Measurements from ENCODE around the gene GSG1.
"Not testable (repeated sequence)": the region's sequence is repeated elsewhere in the genome, so short reads cannot be mapped to it uniquely, and the experiment has no call there.

The GSG1 gene

DNA sequence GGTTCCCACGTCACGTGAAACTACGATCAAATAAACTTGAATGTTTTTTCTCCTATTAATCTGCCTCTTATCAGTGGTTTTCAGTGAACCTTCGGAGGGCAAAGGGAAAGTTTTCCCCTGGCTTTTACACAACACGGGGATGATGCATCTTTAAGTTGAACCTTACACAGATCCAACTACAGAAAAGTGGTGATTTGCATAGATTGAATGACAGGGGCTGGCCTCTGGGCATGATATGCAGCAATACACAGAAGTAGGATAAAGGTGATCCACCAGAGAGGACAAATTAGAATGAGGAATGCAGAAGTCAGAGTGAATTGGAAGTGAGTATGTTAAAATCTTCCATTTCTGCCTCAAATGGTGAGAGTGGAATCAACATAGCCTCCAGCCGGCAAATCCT lies 11.6 kb downstream of the GSG1 start:
- no peak for DNase-seq (ENCODE audit: low spot score)

GRCh38 chr12:13090054-13090453 lies 13.4 kb downstream of the GSG1 start:
- no peak for DNase-seq (ENCODE audit: low spot score)

- DNase-seq (ENCODE audit: low spot score) = no peak
Observed at GRCh38 chr12:13088496-13088895, 15.0 kb downstream of the GSG1 start.

DNA sequence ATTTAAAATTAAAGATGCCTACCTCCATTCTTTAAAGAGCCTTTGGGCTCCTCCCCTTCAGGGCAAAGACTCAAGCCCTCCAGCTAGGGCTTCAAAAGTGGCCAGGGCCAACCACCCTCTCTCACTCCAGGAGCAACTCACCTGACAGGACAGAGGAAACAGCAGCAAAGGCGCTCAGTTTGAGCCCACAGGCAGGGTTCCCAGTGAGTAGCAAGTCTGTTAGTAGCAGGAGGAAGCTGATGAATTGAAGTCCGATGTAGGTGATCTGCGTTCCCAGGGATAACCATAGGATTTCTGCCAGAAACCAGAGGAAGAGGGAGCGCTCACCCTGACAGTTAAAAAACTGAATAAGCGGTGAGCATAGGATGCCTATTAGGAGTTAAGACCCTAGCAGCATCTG lies 15.7 kb downstream of the GSG1 start:
- DNase-seq (ENCODE audit: low spot score) = no peak

DNA sequence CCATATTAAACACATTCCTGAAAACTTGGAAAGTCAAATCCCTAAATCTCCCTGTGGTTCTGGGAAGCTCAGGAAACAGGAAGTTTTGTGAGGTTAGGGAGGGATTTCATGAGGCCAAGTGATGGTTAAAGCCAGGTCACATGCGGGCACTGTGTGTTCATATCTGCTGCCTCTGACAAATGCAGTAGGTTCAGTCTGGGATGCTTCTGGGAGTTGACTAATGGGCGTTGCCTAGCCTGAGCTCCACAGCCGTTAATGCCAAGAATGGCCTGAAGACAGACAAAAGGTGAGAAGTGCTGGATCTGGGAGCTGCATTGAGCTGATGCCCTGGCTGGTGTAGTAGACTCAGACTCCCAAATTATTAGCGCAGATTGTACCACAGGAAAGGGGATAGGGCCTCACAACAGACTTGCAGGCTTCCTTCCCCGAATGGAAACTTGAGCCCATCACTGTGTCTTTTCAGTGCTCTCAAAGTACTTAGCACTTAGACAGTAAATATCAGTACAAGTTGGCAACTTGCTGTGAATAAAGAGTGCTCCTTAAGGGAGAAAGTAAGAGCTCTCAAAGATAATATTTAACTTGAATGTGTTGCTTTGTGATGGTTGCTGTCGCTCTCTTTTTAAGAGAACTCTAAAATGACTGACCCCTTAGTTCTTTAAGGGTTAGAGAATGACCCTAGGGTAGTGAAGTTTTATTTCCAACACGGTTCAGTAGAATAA lies 17.3 kb downstream of the GSG1 start:
- no peak for DNase-seq (ENCODE audit: low spot score)

DNA sequence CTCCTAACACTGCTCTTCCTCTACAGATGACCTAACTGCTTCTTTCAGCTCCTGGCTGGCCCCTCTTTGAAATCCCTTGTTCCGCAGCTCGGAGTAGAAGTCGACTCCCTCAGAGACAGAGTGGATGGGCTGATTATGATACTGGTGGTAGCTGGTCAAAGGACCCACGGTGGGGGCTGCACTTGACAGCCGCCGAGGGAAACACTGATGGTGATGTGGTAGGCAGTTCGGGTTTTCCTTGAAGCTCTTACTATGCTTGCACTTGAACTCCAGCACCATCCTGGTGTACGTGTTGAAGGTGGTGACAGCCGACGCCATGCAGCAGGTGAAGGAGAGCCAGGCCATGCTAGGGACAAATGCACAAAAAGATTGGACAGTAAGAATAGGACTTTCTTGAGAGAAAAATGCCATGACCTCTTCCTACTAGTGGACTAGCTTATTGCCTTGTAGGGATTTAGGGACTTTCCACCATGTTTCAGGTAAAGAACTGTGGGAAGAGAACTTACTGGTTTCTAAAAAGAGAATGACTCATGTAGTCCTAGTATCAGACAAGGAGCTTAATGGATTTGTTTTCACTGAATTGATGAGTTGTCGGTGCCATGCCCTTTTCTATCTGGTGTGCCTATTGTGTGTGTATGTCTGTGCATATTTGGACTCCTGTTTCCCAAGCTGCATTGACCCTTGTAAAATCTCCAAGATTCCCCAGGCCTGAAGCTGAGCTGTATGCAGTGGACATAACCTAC lies 18.4 kb downstream of the GSG1 start:
- DNase-seq (ENCODE audit: low spot score) = no peak

DNA sequence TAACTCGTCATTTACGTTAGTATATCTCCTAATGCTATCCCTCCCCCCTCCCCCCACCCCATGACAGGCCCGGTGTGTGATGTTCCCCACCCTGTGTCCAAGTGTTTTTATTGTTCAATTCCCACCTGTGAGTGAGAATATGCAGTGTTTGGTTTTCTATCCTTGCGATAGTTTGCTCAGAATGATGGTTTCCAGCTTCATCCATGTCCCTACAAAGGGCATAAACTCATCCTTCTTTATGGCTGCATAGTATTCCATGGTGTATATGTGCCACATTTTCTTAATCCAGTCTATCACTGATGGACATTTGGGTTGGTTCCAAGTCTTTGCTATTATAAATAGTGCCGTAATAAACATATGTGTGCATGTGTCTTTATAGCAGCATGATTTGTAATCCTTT lies 19.8 kb downstream of the GSG1 start:
- not testable (repeated sequence) for DNase-seq (ENCODE audit: low spot score)

GRCh38 chr12:13082861-13083260 lies 20.6 kb downstream of the GSG1 start:
- no peak for DNase-seq (ENCODE audit: low spot score)

- DNase-seq (ENCODE audit: low spot score) = no peak
Observed at GRCh38 chr12:13080266-13080665, 23.2 kb downstream of the GSG1 start.

DNA sequence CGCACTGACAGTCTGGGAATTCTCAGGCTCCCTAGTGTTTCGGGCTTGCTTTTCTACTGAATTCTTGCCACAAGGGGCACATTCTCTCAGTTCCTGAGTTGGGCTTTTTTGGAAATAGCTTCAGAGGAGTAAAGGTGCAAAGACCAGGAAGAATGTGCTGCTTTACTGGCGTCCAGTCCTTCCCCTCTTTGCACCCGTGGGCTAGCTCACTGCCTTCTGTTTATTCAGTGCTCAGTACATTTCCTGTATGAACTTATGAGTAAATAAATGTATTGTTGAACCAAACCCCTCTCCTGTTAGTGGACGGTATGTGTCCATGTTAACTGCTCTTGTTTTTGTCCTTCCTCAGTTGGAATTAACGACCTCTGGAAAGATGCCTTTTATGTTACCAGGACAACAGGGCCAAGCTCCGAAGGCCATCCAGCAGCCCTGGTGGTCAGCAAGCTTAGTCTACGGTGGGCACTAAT lies 24.0 kb downstream of the GSG1 start:
- no peak for DNase-seq (ENCODE audit: low spot score)

DNA sequence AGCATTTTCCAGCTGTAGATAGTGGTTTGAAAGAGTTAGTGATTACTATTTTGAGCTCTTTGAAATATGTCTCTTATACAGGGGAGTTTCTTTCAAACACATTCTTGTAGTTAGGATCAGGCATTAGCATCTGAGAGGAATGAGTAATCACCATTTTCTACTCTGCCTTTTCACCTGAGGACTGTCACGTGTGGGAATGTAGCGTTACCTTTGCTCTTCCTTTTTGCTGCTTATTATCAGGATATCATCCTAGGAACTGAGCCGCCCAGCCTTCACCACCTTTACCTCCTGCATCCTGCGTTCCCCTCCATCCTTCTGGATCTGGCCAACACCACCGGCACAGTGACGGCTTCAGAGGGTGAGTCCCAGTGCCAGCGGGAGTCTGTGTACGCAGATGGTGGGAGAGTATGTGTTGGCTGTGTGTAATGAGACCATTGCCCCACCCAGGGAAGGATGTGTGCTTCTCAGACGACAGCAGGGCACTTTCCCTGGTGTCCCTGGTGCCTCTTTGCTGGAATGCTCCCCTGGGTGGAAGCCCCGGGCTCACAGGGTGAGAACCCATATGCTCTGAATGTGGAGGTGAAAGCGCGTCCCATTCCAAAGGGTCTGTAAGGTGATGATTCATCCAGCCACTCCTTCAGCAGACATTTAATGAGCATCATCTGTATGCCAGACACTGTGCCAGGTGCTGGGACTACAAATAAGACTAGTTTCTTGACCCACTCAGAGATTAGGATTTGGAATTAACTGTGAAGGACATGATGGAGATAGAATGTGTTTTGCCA lies 27.5 kb downstream of the GSG1 start:
- DNase-seq (ENCODE audit: low spot score) = no peak

DNA sequence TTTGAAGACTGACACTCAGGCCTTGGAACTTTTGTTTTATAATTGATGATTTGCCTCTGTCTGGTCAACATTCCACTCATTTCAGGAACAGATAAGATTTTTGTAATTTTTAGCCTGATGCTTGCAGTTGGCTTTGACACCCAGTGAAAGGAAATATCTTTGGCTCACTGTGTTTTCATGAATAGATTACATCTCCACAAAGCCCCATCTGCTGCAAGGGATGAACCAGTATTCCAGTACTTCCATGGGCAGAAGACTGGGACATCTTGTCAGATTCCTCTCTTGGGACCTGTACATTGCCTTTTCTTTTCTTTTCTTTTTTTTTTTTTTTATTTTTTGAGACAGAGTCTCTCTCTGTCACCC lies 28.4 kb downstream of the GSG1 start:
- DNase-seq (ENCODE audit: low spot score) = no peak

DNA sequence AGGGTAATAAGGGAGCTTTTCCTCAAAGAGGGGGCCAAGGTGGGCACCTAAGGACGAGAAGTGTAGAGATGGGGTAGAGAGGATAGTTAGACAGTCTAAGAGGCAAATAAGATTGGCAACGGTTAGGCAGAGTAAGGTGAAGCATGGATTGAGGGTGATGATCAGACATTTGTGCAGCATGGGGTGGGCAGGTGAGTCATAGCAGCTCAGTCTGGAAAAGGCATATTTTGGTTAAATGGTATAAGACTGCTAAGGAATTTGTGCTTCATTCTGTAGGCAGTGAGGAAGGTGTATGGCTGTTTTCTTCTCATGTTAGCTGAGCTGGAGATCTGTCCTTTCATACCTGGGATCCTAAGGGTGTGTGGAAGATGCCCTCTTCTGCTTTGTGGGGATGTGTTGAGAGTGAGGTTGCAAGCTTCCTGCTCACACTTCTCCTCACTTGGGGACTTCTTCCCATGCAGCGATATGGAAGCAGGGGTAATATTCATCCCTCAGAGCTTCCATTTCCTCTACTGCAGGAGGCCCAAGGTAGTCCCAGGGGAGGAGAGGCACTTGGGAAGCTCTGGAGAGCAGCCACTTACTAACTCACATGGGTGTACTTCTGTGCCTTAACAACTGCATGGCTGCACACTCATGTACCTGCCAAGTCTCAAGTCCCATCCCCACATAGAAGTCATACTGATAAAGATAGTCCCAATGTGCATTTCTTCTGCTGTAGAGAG lies 28.9 kb downstream of the GSG1 start:
- no peak for DNase-seq (ENCODE audit: low spot score)

DNA sequence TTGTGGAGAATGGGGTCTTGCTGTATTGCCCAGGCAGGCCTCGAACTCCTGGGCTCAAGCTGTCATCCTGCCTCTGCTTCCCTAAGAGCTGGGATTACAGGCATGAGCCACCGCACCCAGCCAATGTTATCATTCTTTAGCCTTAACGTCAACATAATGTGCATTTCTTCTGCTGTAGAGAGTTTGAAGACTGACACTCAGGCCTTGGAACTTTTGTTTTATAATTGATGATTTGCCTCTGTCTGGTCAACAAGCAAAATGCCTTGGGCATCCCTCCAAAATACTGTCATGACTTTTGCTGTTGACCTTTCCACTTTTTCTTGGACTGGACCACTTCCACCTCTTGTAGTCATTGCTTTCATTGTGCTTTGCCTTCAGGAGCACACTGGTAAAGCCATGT lies 30.3 kb downstream of the GSG1 start:
- no peak for DNase-seq (ENCODE audit: low spot score)

DNA sequence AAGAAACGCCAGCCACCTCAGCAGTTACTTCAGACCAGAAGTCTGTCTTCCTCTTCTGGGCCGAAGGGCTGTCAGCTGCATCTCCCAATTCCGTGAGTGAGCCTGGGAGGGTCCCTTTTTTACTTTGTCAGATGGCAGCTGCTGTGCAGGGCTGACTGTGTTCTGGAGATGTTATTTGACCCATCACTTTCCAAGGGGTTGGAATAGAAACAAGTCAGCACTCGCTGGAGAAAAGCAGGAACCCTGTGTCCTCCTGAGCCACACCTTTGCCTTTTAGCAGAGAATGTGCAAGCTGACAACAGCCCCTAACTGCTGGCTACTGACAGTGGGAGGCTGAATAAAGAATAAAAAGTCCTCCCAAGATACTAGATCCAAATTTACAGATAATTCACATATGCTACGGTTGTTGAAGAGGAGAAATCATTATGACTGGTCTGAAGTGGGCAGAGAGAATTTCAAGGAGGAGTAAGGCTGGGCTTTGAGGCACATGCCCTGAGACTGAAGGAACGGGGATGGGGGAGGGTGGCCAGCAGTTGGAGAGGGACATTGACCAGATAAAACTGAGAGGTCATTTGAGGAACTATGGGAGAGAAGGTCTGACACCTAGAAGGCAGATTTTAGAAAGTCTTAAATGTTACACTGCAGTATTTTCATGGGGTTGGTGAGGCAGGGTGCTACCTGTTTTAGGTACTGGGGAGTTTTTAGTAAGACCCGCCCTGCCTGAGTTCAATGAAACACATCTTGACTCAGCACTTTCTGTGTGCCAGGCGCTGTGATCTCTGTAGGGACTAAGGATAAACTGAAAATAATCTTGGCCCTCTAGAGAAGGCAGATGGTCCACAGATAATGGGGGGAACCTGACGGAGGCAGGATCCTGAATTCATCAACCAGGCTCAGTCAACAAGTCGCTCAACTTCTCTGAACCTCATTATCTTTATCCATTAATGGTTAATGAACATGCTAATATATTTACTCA lies 31.9 kb downstream of the GSG1 start:
- no peak for DNase-seq (ENCODE audit: low spot score)

DNA sequence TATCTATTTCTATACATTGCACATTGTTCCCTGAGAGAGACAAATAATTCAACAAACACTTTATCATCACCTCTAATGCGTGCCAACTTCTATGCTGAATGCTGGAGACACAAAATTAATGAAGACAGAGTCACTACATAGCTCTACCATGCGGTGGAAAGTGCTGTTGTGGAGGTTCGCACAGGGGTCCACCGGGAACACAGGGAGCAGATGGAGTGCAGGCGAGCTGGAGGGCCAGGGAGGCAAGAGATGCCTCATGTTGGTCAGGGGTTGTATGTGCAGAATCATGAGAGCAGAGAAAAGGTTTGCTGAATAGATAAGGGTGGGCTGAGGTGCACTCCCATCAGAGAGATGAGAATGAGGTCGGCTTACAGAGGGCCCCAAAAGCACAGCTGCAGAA lies 34.1 kb downstream of the GSG1 start:
- no peak for DNase-seq (ENCODE audit: low spot score)

GRCh38 chr12:13067322-13067721 lies 36.1 kb downstream of the GSG1 start:
- DNase-seq (ENCODE audit: low spot score) = no peak

GRCh38 chr12:13066459-13066858 lies 37.0 kb downstream of the GSG1 start:
- DNase-seq (ENCODE audit: low spot score) = no peak

- no peak for DNase-seq (ENCODE audit: low spot score)
Observed at GRCh38 chr12:13066014-13066413, 37.5 kb downstream of the GSG1 start.

GRCh38 chr12:13062669-13063068 lies 40.8 kb downstream of the GSG1 start:
- DNase-seq (ENCODE audit: low spot score) = no peak

- no peak for DNase-seq (ENCODE audit: low spot score)
Observed at GRCh38 chr12:13061377-13061776, 42.1 kb downstream of the GSG1 start.

Measured in germinal center (tissue), 1 donor.